Bronchial epithelial cell (primary cell): ENCODE data around the gene TRIAP1. TPM values are rescaled to one million over a fixed set of nuclear protein-coding genes. Genes with fewer than 3 reads are reported as not detected.

ENCODE experiments used
- DNase-seq: peaks from one replicate; pipeline ENCODE4 v3.0.0-alpha.2; 2010; ENCODE audit warnings: low read depth
- FAIRE-seq: peaks from 2 replicates; lab custom pipeline; 2011; peaks lifted over from hg19 to GRCh38; lab: Jason Lieb, UNC
- H3K27me3 ChIP-seq: 2 replicates; pipeline ENCODE4 v1.5.1; 2011; ENCODE audit warnings: low read length; ENCODE audit not compliant: control insufficient read depth, insufficient read depth
- H3K36me3 ChIP-seq: 2 replicates; pipeline ENCODE4 v1.5.1; 2011; ENCODE audit warnings: low read length; ENCODE audit not compliant: control insufficient read depth, insufficient read depth
- H3K4me3 ChIP-seq: 2 replicates; pipeline ENCODE4 v1.5.1; 2011; ENCODE audit warnings: mild to moderate bottlenecking, low read depth, low read length, control low read depth
- total RNA-seq: library from RNA; depleted of rRNA; stranded (reverse); fragments of >200 nt; gene quantifications from 2 replicates; pipeline ENCODE4 v1.2.1, GENCODE V29; 2014
- TF ChIP-seq, protein P1 (sequence below): IDR thresholded peaks from 2 replicates; pipeline ENCODE4 v1.5.1; 2011; ENCODE audit warnings: mild to moderate bottlenecking, moderate library complexity, low read length, control low read depth, inconsistent platforms; ENCODE audit not compliant: insufficient read depth, severe bottlenecking

The TRIAP1 gene
- total RNA-seq, 1 donor from 2014 or later = 40.5 TPM

DNA sequence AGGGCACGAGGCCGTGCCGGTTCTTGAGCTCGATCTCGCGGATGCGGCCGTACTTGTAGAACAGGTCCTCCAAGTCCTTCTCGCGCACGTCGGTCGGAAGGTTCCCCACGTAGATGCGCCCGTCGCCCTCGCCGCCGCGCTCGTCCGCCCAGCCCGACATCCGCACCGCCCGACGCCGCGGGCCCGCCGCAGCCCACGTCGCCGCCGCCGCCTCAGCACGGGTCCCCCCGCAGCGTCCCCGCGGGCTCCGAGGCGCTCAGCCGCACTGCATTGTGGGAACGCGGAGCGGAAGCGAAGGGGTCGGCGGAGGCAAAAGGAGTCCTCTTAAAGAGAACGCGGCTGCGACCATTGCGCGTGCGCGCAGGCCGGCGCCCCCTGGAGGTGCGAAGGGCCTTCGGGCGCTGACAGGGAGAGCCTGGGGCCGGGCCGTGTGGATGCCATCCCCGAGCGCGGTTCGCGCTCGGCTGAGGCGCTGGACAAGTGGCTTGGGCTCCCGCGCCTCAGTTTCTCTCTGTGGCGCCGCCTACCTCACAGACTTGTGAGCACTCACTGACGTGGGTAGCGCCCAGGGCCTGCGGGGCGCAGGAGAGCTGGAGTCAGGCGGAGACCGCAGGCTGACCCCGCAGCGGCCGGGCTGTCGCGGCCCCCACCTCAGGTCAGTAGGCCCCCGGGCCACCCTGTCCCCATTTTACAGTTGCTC is 23.4 kb upstream of the TRIAP1 start, which contains the start of gene SRSF9:
SRSF9 (minus strand) TSS at position 299 of the 700 bp plus-strand sequence; CDS start at position 160, 139 bp downstream.
- TF ChIP-seq, protein P1, sequence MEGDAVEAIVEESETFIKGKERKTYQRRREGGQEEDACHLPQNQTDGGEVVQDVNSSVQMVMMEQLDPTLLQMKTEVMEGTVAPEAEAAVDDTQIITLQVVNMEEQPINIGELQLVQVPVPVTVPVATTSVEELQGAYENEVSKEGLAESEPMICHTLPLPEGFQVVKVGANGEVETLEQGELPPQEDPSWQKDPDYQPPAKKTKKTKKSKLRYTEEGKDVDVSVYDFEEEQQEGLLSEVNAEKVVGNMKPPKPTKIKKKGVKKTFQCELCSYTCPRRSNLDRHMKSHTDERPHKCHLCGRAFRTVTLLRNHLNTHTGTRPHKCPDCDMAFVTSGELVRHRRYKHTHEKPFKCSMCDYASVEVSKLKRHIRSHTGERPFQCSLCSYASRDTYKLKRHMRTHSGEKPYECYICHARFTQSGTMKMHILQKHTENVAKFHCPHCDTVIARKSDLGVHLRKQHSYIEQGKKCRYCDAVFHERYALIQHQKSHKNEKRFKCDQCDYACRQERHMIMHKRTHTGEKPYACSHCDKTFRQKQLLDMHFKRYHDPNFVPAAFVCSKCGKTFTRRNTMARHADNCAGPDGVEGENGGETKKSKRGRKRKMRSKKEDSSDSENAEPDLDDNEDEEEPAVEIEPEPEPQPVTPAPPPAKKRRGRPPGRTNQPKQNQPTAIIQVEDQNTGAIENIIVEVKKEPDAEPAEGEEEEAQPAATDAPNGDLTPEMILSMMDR = peak; percentile 100
- no peaks in the 10 kb centered on the region for H3K27me3 ChIP-seq
- H3K4me3 ChIP-seq = peak within 1 kb of the TSS; percentile 92
- peaks cover 10% of the 10 kb centered on the region for H3K36me3 ChIP-seq
- DNase-seq (peak; percentile 88), FAIRE-seq (no peak)

GRCh38 chr12:120468821-120469449 is 22.8 kb upstream of the TRIAP1 start:
- DNase-seq (no peak), FAIRE-seq (no peak)
- TF ChIP-seq, protein P1 = no peak
- Histone ChIP-seq H3K4me3 (peak overlapping the region; percentile 92), H3K27me3 (no peaks in the 10 kb centered on the region), H3K36me3 (peaks cover 13% of the 10 kb centered on the region)

GRCh38 chr12:120468325-120468820 is 22.2 kb upstream of the TRIAP1 start:
- FAIRE-seq = no peak
- DNase-seq = no peak
- Histone ChIP-seq H3K27me3 (no peaks in the 10 kb centered on the region), H3K4me3 (peak overlapping the region; percentile 92), H3K36me3 (peaks cover 19% of the 10 kb centered on the region)
- TF ChIP-seq, protein P1 = no peak

GRCh38 chr12:120467439-120467838 is 21.3 kb upstream of the TRIAP1 start:
- TF ChIP-seq, protein P1 = no peak
- H3K27me3 ChIP-seq = no peaks in the 10 kb centered on the region
- H3K4me3 ChIP-seq = no peak overlapping the region
- H3K36me3 ChIP-seq = peaks cover 23% of the 10 kb centered on the region
- no peak for FAIRE-seq
- no peak for DNase-seq

DNA sequence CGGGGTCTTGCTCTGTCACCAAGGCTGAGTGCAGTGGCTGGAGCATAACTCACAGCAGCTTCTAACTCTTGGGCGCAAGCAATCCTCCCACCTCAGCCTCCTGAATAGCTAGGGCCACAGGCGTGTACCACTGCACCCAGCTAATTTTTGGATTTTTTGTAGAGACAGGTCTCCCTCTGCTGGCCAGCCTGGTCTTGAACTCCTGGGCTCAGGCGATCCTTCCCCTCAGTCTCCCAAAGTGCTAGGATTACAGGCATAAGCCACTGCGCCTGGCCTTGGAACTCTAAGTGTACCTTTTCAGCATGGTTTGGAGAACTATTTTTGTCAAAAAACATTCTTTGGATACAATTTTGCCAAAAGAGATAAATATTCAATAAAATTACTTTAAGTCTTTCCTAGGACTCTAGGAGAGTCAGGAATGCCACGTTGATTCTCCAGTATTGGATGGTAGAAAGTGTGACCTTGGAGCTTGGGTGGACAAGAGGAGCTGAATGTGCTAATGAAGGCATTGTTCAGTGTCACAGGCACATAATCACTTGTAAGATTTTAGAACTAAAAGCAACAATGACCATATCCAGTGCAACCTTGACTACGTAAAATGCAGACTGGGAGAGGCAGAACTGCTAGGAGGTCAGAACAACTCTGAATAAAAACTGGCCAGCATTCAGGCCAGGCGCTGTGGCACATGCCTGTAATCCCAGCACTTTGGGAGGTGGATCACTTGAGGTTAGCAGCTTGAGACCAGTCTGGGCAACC is 20.6 kb upstream of the TRIAP1 start:
- TF ChIP-seq, protein P1 = peak; percentile 70
- H3K4me3 ChIP-seq = no peak overlapping the region
- peaks cover 23% of the 10 kb centered on the region for H3K36me3 ChIP-seq
- FAIRE-seq (no peak), DNase-seq (peak; percentile 37)
- no peaks in the 10 kb centered on the region for H3K27me3 ChIP-seq
